Endothelial cell of umbilical vein (primary cell): ENCODE results near the gene ACER3. TPM values are rescaled to one million over a fixed set of nuclear protein-coding genes. Genes with fewer than 3 reads are reported as not detected.

Experiments used
- BruUV-seq: library from RNA; stranded (reverse); fragments of 400-500 nt; replicated peaks from 2 replicates; lab custom pipeline; 2021; lab: Mats Ljungman, UMichigan
- CTCF ChIA-PET: fragments of 300-600, 350-600 bp; sonication (Branson Sonifier 250); formaldehyde crosslinking; loops from one replicate; lab custom pipeline; 2021; ENCODE audit warnings: antibody characterized with exemption, inconsistent platforms; lab: Charles Lee
- POLR2A ChIA-PET: fragments of 300-600, 350-600 bp; sonication (Branson Sonifier 250); formaldehyde crosslinking; loops from one replicate; lab custom pipeline; 2021; ENCODE audit warnings: antibody characterized with exemption, inconsistent platforms; lab: Charles Lee
- DNase-seq: peaks from one replicate; pipeline ENCODE4 v3.0.0-alpha.2; 2011; ENCODE audit warnings: low read depth, low spot score
- FAIRE-seq: peaks from 2 replicates; lab custom pipeline; 2011; peaks lifted over from hg19 to GRCh38; lab: Jason Lieb, UNC
- H2AFZ ChIP-seq: 2 replicates; pipeline ENCODE4 v1.6.0; 2012; ENCODE audit warnings: low read depth, low read length, control low read depth, inconsistent platforms
- H3K27ac ChIP-seq: 2 replicates; pipeline ENCODE4 v1.5.1; 2011; ENCODE audit warnings: low read depth, mild to moderate bottlenecking, control low read depth, low read length, moderate library complexity; ENCODE audit not compliant: insufficient read depth
- H3K27me3 ChIP-seq, 2 experiments: 2 replicates each; pipeline versions ENCODE4 v1.6.0 to v1.6.1; 2011; ENCODE audit warnings: low read length in 2 of 2, mixed read lengths in 1 of 2; ENCODE audit not compliant: control insufficient read depth in 2 of 2, insufficient read depth in 2 of 2
- H3K36me3 ChIP-seq, 2 experiments: 2 replicates in 1 of 2; 3 replicates in 1 of 2; pipeline ENCODE4 v1.5.1; 2011; ENCODE audit warnings: low read length in 2 of 2, mild to moderate bottlenecking in 1 of 2, moderate library complexity in 1 of 2; ENCODE audit not compliant: control insufficient read depth in 2 of 2, insufficient read depth in 2 of 2; ENCODE audit errors: extremely low read depth in 1 of 2
- H3K4me1 ChIP-seq: 3 replicates; pipeline ENCODE4 v1.5.1; 2011; ENCODE audit warnings: mild to moderate bottlenecking, low read length; ENCODE audit not compliant: control insufficient read depth, insufficient read depth; ENCODE audit errors: extremely low read depth
- H3K4me2 ChIP-seq: 2 replicates; pipeline ENCODE4 v1.6.1; 2011; ENCODE audit warnings: low read length, control low read depth, mixed read lengths; ENCODE audit not compliant: insufficient read depth
- H3K4me3 ChIP-seq, 3 experiments: fragments of 200-600 bp in 1 of 3; sonication (generic), shearing (Covaris generic) in 1 of 3; replicated peaks in 1 of 3; 2 replicates each; pipeline ENCODE4 v1.5.1; 2011 to 2016; ENCODE audit warnings: control low read depth in 3 of 3, low read length in 3 of 3, mild to moderate bottlenecking in 2 of 3, inconsistent platforms in 1 of 3, low read depth in 1 of 3, moderate library complexity in 1 of 3; ENCODE audit not compliant: insufficient read depth in 1 of 3
- H3K79me2 ChIP-seq: 2 replicates; pipeline ENCODE4 v1.6.0; 2012; ENCODE audit warnings: low read length, inconsistent platforms; ENCODE audit not compliant: control insufficient read depth, insufficient read depth
- H3K9ac ChIP-seq: replicated peaks from 2 replicates; pipeline ENCODE3; 2011; ENCODE audit warnings: low read length, control low read depth; ENCODE audit not compliant: insufficient read depth; ENCODE audit errors: extremely low read depth
- H3K9me1 ChIP-seq: replicated peaks from 3 replicates; pipeline ENCODE4 v1.6.0; 2011; ENCODE audit warnings: mild to moderate bottlenecking, low read length; ENCODE audit not compliant: control insufficient read depth, insufficient read depth; ENCODE audit errors: extremely low read depth
- H3K9me3 ChIP-seq: replicated peaks from 2 replicates; pipeline ENCODE4 v1.5.1; 2012; ENCODE audit warnings: low read length, inconsistent platforms; ENCODE audit not compliant: control insufficient read depth, insufficient read depth
- H4K20me1 ChIP-seq: replicated peaks from 2 replicates; pipeline ENCODE3; 2011; ENCODE audit warnings: mild to moderate bottlenecking, low read length; ENCODE audit not compliant: control insufficient read depth, insufficient read depth; ENCODE audit errors: extremely low read depth
- EZH2 ChIP-seq: IDR thresholded peaks from 2 replicates; pipeline ENCODE4 v1.6.1; 2012; ENCODE audit warnings: borderline replicate concordance, low read depth, mild to moderate bottlenecking, moderate library complexity, low read length, inconsistent platforms; ENCODE audit not compliant: severe bottlenecking
- FOS ChIP-seq: IDR thresholded peaks from 2 replicates; pipeline ENCODE4 v1.6.1; 2011; ENCODE audit warnings: mild to moderate bottlenecking, low read length, moderate library complexity, borderline replicate concordance; ENCODE audit not compliant: insufficient read depth
- GATA2 ChIP-seq: IDR thresholded peaks from 2 replicates; pipeline ENCODE4 v1.7.0; 2011; ENCODE audit warnings: low read depth, mild to moderate bottlenecking, moderate library complexity, mixed read lengths, low read length; ENCODE audit not compliant: insufficient read length, insufficient read depth
- JUN ChIP-seq: IDR thresholded peaks from 2 replicates; pipeline ENCODE4 v1.6.1; 2011; ENCODE audit warnings: borderline replicate concordance, low read depth; ENCODE audit not compliant: insufficient read length, insufficient read depth
- MYC ChIP-seq: IDR thresholded peaks from one replicate; pipeline ENCODE4 v1.6.1; 2011; ENCODE audit warnings: mild to moderate bottlenecking, low read depth, low read length
- POLR2A ChIP-seq: IDR thresholded peaks from 2 replicates; pipeline ENCODE4 v1.6.1; 2012; ENCODE audit warnings: low read depth, mild to moderate bottlenecking, control low read depth, low read length
- POLR2AphosphoS5 ChIP-seq: IDR thresholded peaks from 2 replicates; pipeline ENCODE4 v1.6.1; 2012; ENCODE audit warnings: low read depth, mild to moderate bottlenecking, control low read depth, low read length, moderate library complexity; ENCODE audit not compliant: insufficient read depth
- dilution Hi-C: fragments of 300-500 bp; cut with MboI; formaldehyde crosslinking; loops from one replicate; pipeline ENCODE4 v1.15.0; 2019; ENCODE audit warnings: low sequenced_read_pairs; ENCODE audit not compliant: extremely low pct_ligation_motif_present
- intact Hi-C: fragments of 100-400 bp; cut with micrococcal nuclease; formaldehyde crosslinking; loops from one replicate; pipeline ENCODE4 v1.10.0; 2022
- polyA plus RNA-seq, 4 experiments: library from polyadenylated mRNA; depleted of rRNA in 3 of 4; stranded (reverse) in 3 of 4; unstranded in 1 of 4; fragments of >200 nt; gene quantifications; 2 replicates each; pipeline versions ENCODE4 v1.2.1 to v1.2.3, GENCODE V29; 2011 to 2012; ENCODE audit warnings: missing spikeins in 1 of 4
- total RNA-seq: library from RNA; stranded (reverse); gene quantifications from 2 replicates; pipeline ENCODE4 v1.2.3, GENCODE V29; 2021
- TF ChIP-seq, protein P1 (sequence below), 2 donors: IDR thresholded peaks; 1 replicate in 1 of 2; 2 replicates in 1 of 2; pipeline ENCODE4 v1.5.1; 2011; ENCODE audit warnings: low read length in 2 of 2, mild to moderate bottlenecking in 2 of 2, moderate library complexity in 2 of 2, control low read depth in 1 of 2, inconsistent platforms in 1 of 2, low read depth in 1 of 2; ENCODE audit not compliant: insufficient read depth in 1 of 2; ENCODE audit errors: extremely low read depth in 1 of 2
- TF ChIP-seq, protein P2 (sequence below): IDR thresholded peaks from 2 replicates; pipeline ENCODE4 v1.6.1; 2011; ENCODE audit not compliant: insufficient read depth, insufficient read length

The ACER3 gene
- total and polyA plus RNA-seq, 2 donors (not counting 3 experiments of a cell fraction or from before 2014, with no cell fraction given): 9.9 to 31.6 TPM

DNA sequence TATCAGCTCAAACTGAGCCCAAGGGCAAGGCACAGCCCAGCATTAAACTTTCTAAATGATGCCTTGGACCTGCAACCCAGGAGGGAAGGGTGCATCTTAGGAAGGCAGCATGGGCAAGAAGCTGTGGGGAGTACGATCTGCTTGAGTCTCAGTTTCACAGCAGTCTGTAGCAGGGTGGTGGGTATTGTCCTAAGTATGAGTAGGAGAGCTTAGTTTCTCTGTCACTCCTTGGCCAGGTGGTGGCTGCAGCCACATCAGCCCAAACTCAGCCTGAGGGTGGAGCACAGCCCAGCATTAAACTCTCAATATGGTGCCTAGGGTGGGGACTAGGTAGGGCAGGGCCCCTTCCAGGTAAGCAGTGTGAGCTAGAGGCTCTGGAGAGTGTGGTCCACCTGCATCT lies 85.5 kb downstream of the ACER3 start:
- H3K4me3 ChIP-seq: no peak overlapping the region
- no TSS peak for BruUV-seq
- CTCF ChIA-PET: interaction anchor here (1.2 to 1.3 kb wide), 2 partner anchors 24 to 28 kb away, joined by 3 read pairs; no protein-coding TSS in a partner anchor
- H2AFZ ChIP-seq: no peak overlapping the region
- H3K4me1 ChIP-seq: no peaks in the 10 kb centered on the region
- FAIRE-seq: no peak
- DNase-seq: no peak
- H3K9me3 ChIP-seq: no peaks in the 10 kb centered on the region
- H3K9ac ChIP-seq: no peak overlapping the region
- no peak for TF ChIP-seq GATA2
- no peak for TF ChIP-seq EZH2
- TF ChIP-seq, protein P1, sequence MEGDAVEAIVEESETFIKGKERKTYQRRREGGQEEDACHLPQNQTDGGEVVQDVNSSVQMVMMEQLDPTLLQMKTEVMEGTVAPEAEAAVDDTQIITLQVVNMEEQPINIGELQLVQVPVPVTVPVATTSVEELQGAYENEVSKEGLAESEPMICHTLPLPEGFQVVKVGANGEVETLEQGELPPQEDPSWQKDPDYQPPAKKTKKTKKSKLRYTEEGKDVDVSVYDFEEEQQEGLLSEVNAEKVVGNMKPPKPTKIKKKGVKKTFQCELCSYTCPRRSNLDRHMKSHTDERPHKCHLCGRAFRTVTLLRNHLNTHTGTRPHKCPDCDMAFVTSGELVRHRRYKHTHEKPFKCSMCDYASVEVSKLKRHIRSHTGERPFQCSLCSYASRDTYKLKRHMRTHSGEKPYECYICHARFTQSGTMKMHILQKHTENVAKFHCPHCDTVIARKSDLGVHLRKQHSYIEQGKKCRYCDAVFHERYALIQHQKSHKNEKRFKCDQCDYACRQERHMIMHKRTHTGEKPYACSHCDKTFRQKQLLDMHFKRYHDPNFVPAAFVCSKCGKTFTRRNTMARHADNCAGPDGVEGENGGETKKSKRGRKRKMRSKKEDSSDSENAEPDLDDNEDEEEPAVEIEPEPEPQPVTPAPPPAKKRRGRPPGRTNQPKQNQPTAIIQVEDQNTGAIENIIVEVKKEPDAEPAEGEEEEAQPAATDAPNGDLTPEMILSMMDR (IDR thresholded peaks at IDR 0.05; ENCODE audit: extremely low read depth in 1 of 2, insufficient read depth in 1 of 2, low read depth in 1 of 2, low read length in 2 of 2): no peak
- no peak for TF ChIP-seq FOS
- TF ChIP-seq MYC: no peak
- TF ChIP-seq, protein P2, sequence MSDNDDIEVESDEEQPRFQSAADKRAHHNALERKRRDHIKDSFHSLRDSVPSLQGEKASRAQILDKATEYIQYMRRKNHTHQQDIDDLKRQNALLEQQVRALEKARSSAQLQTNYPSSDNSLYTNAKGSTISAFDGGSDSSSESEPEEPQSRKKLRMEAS: no peak
- no peak for TF ChIP-seq POLR2AphosphoS5
- no peak for TF ChIP-seq POLR2A
- no peak for TF ChIP-seq JUN
- intact Hi-C loops (no loop called here), dilution Hi-C loops (no loop called here)
- POLR2A ChIA-PET: no interaction called here
- peaks cover 12% of the 10 kb centered on the region for H3K79me2 ChIP-seq
- H3K27ac ChIP-seq: no peak overlapping the region
- no peaks in the 10 kb centered on the region for H3K27me3 ChIP-seq
- no peaks in the 10 kb centered on the region for H3K9me1 ChIP-seq
- H3K4me2 ChIP-seq: no peak overlapping the region
- no peaks in the 10 kb centered on the region for H4K20me1 ChIP-seq
- H3K36me3 ChIP-seq: no peaks in the 10 kb centered on the region
